ENCODE data around the gene CDIP1.

DNA sequence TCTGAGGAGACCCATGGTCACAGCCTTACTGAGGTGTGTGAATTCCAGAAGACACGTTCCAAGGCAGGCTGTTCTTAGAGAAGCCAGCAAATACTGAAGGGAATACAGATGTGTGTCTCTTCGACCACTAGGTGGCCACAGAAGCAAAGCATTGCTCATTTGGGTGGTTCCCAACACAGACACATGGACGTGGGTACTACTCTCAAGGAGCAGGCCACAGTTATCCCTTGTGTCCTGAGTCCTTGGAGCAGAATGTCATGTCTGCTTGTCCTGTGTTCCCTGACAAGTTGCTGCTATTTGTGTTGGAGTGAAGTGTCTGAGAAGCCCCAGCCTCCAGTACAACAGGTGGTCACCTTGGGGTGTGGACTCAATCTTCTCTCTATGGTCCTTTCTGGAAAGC, 32.1 kb downstream of the CDIP1 start:
- TF ChIP-seq EZH2phosphoT487 (IDR thresholded peaks at IDR 0.05; ENCODE audit: unreplicated experiment), result no peak
- peak; percentile 83 to 97 for TF ChIP-seq CTCF (conservative IDR thresholded peaks at IDR 0.05; ENCODE audit: low read depth in 2 of 2)
- TF ChIP-seq POLR2AphosphoS5 (IDR thresholded peaks at IDR 0.05; ENCODE audit: low read depth), result no peak
- no peak for TF ChIP-seq EZH2 (IDR thresholded peaks at IDR 0.05; ENCODE audit: low read depth, unreplicated experiment)
